ENCODE data around the gene HIF1A.
"Not testable (repeated sequence)": the region's sequence is repeated elsewhere in the genome, so short reads cannot be mapped to it uniquely, and the experiment has no call there.

HIF1A gene

DNA sequence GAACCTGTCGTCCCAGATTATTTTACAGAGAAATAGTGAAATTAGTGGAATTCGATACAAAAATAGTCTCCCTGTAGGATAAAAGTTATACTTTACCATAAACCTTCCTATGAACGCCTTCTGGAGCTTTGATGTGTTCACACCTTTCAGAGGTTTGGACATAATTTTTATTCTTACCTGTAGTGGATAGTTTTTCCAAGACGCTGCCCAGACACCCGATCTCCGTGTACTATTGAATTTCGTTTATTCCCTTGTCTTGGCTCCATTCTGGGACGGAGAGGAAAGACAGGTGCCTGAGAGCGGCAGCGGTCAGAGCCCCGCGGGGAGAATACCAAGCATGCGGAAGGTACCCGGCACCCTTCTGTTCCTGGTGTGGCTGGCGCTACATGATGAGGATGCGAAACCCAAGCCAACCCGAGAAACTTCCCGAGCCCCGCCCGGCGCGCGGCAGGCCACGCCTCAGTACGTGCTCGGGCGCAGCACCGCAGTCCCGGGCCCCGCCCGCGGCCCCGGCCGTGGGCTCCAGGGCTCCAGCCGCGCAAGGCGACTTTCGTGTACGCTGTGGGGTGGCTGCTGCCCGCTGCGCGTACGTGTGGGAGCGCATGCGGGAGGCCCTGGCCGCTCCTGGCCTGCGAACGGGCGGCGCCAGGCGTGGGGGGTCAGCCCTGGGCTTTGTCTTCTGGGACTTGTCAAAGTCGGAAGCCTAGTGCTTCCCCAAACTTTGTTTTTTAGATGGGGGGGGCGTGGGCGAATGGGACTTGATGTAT, 55.6 kb downstream of the HIF1A start:
- no peak for DNase-seq

DNA sequence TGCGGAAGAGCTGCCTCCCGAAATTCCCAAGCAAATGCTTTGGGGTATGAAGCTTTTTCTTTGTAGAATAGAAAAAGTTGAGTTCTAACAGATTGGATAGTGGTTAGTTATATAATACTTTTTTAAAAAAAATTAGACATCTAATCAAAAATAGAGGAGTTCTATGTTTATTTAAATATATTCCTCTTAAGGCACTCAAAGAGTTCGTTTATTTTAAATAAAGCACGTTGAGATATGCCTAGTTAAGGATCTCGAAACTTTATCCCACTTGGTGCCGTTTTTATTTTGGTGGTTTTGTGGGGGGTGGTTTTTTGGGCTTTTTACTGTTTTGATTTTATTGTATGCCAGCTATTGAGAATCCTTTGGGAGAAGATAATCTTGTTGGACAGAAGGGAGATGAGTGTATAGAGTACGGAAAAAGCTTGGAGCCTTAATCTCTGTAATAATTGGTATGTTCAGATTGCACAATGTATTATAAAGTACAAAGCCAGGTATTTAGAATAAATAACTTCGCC, 56.2 kb downstream of the HIF1A start:
- no peak for DNase-seq

DNA sequence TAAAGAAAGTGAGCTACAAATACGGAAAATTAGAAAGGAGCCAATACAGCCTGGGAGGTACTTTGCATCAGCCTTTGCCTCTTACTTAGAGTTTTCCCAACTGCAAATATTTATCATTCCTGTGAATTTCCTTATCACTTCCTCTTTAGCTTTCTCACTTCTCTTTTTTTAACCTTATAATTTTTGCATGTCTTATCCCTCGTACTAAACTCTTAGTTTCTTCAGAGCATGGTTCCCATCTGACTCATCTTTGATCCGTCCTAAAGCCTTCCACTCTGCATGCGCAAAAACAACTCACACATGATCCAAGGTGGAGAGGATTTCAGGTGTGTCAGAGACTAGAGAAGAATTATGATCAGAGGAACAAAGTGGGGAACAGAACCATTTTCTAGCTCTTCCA, 57.3 kb downstream of the HIF1A start:
- DNase-seq: no peak

DNA sequence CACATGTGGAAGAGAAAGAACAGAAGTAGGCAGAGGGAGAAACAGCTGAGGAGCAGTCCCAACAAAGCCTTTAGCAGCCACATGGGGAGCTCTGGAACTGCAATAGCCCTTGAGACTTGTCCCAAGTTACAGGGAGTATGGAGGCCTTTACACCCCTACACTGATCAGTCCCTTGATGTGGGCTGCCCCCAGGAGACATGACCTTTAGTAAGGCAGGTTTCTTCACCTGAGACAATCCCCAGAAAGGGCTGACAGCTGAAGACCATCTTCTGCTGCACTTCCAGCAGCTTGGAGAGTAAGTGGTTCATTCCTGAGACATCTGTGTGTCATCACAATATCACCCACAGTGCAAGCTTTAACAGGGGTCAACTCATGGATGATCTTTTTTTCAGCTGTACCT, 58.3 kb downstream of the HIF1A start:
- no peak for DNase-seq

DNA sequence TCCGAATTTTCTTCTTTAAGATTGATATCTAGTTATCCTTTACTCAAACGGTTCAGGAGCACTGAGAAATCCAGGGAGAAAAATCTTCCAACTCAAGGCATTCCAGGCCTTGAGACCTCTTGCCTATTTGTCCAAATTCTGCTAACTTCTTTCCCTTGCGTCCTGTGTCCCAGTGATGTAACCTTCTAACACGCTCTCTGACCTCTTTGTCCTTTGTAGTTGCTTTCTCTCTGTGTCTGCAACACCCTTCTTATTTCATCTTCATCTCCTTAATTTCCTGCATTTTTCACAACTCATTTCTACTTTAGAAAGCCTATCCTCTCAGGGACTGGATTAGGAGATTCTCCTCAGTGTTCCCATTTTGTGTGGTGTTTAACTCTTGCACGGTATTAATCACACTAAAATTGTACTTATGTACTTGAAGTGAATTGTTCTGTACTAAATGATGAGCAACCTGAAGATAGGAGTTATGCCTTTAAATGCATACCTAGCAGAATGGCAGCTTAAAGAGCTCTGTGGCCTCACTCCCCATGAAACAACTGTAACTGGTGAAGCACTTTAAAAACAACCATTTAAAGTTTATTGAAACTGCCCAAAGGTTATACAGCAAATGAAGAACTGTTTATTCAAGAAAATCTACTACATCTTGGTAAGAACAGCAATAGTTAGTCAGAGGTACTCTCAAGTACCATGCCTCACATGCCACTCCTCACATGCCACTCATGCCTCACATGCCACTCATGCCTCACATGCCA, 59.5 kb downstream of the HIF1A start:
- no peak for DNase-seq

DNA sequence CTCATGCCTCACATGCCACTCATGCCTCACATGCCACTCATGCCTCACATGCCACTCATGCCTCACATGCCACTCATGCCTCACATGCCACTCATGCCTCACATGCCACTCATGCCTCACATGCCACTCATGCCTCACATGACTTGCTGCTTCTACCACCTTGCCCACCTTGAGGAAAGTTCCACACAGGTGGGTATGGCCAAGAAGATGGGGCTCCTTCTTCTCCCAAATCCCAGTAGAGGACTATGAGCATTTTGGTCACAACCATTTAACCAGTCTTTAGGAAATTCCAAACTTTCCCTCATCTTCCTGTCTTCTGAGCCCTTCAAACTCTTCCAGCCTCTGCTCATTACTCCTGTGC, 60.0 kb downstream of the HIF1A start:
- DNase-seq: not testable (repeated sequence)

DNA sequence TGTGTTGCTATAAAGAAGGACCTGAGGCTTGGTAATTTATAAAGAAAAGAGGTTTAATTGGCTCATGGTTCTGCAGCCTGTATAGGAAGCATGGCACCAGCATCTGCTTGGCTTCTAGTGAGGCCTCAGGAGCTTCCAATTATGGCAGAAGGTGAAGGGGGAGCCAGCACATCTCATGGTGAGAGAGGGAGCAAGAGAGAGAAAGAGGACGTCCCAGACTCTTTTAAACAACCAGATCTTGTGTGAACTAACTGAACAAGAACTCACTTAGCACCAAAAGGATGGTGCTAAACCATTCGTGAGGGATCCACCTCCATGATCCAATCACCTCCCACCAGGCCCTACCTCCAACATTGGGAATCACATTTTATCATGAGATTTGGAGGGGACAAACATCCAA, 60.8 kb downstream of the HIF1A start:
- no peak for DNase-seq

DNA sequence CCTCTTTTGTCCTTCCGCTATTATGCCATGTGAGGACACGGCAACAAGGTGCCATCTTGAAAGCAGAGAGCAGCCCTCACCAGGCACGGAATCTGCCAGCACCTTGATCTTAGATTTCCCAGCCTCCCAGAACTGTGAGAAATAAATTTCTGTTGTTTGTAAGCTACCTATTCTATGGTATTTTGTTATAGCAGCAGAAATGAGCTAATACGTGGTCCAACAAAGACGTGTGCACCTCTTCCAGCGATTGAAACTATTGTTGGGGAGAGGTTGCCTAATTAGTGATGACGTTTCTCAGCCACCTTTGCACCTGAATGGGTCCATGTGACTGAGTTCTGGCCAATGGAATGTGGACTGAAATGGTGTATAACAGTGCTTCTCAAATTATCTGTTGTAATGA, 64.6 kb downstream of the HIF1A start:
- DNase-seq: no peak

DNA sequence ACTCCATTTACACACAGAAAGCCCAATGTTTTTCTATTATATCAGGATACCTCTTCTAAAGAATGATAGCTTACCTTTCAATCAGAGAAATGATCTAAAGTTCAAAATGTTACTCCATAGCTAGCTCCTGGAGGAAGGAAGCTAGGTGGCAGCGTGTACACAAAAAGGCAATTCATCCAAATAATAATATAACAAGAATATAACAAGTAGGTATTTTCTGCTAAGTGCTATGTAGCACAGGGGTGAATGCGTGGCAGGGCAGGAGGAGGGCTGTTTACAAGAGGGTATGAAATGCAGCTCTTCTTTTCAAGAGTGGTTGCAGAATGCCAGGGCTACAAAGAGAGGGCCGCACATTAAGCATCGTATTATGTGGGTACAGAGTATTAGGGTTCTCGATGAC, 66.2 kb downstream of the HIF1A start:
- DNase-seq: no peak

DNA sequence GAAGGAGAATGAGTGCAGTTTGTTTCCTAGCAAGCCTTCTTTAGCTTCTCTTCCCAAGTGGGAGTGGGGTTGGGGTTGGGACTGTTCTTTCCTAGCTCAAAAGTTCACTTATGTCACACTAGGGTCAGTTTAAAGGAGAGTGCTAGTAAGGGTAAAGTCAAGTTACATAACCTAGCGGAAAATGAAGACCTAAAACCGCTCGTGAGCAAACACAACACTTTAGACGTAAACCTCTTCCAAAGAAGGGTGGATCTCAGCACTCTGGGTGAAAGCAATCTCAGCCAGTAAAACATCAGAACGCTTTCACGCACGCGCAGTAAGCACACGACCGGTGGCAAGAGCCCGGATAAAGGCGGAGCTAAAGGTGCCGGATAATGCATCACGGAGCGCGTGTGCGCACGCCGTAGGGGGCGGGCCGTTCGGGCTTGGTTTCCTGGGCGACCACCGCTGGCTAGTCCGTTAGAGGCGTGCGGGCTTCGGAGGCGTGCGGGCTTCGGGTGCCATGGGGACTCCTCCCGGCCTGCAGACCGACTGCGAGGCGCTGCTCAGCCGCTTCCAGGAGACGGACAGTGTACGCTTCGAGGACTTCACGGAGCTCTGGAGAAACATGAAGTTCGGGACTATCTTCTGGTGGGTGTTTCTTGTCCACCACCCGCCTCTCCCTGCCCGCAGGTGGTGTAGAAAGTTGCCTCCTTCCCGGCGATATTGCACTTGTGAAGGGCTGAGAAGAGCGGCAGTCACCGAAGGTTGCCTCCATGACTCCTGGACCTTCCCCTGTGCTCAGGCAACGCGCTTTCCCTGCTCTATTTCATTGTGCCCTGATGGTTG, 66.9 kb downstream of the HIF1A start, which contains the start of gene SNAPC1:
SNAPC1 (plus strand) TSS at position 462 of the 828 bp plus-strand sequence; CDS start at position 503, 41 bp downstream.
- DNase-seq: peak; percentile 29

DNA sequence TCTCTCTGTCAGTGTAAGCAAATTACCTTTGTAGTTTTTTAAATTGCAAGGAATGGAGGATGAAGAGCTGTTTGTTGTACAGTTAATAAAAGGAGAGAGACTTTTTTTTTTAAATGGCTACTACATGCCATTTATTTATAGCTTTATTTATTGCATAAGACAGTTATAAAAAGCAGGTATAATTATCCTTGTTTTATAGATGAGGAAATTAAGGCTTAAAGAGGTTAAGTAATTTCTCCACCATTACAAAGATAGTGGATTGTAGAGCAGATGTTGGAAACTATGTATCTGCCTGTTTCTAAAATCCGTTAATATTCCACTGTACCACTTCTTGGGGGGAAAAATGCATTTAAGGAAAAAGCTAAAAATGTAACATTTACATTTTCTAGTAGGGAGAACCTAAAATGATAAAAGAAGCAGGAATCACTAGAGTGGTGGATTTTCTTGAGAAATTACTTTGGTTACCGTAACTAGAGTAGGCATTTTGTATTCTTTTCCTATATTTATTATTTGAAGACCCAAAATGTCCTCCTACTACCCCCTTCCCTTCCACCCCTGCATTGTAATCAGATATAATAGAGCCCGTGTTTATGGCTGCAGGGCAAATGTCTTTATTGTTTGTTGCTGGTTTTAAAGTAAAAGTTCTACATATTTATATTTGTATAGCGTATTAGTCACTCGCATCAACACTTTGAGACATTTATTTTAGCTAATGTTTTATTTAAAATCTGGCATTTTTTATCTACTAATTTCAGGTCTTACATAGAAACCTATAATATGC, 69.2 kb downstream of the HIF1A start:
- no peak for DNase-seq

DNA sequence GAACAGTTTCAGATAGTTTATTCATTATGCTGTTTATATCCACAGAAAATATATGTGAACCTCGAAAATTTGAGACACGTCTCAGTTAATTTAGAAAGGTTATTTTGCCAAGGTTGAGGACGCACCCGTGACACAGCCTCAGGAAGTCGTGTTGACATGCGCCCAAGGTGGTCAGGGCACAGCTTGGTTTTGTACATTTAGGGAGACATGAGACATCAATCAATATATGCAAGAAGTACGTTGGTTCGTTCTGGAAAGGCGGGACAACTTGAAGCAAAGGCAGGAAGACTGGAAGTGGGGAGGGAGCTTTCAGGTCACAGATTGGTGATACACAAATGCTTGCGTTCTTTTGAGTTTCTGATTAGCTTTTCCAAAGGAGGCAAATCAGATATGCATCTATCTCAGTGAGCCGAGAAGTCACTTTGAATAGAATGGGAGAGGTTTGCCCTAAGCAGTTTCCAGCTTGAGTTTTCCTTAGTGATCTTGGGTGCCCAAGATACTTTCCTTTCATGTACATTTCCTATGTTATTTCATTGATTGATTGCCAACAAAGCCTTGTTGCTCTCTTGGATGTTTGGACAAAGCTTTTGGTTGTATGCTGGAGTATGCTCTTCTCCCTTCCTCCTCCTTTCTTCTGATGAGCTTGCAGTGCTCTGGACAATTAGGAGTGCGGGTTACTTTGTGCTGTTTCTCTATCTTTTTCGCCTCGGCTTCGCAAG, 70.1 kb downstream of the HIF1A start:
- DNase-seq: no peak

DNA sequence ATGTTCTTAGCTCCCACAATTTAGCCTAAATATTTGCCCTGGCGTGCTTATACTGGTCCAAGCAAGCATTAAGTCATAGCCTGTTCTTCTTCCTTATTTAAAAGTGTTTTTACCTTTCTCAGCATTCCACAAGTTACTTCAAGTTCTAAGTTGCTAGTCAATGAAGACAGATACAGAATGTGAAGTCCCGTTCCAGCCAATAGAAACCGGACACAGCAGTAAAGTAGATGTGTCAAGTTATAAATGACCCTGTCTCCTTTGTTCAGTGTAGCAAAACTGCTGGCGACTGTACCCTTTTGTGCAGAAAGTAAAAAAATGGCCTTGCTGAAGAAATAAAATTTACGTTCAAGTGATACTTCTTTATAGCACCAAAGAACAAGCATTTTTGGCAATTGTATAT, 70.8 kb downstream of the HIF1A start:
- no peak for DNase-seq

DNA sequence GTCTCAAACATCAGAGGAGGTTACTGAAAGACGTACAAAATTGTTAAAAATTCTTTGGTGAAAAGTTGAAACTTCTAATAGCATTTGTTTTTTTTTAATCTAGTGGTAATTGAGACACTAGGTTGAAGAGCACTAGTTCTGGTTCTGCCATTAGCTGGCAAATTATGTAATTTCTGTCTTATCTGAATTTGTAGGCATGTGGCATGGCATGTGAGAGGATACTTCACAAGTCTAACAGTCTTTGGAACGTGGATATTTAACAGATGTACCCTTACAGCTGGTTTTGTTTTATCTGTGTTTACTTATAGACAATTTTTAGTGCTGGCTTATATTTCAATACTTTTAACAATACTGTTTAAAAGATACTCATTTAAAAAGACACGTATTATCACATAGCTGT, 72.9 kb downstream of the HIF1A start:
- no peak for DNase-seq

DNA sequence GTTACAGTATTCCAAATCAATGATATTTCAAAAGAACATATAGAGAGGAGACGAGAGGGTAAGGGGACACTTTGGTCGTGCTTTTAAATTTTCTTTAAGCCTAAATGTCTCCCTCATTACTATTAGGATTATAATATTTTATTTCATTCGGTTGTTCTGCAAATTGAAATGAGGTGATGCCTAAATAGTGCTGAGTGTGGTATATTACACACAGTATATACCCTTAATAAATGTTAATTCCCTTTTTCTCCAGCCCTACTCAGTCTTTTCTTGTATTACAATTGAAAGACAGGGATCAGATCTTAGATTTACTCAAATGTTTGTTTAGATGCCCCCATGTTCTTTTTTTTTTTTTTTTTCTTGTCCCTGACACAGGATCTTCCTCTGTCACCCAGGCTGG, 74.6 kb downstream of the HIF1A start:
- DNase-seq: no peak

DNA sequence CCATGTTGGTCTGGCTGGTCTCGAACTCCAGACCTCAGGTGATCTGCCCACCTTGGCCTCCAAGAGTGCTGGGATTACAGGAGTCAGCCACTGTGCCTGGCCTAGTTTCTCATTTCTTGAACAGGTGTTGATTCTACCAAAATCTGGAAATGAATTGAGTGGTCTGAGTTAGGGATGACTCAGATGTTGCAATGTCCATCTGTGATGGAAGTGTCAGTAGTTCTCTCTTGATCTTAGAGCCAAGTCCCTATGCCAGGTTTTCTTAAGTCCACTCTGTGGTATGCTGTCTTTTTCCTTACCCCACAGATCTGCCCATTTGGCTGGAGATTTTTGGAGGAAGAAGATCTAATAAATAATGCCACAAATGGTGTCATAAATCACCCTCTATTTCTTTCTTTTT, 79.5 kb downstream of the HIF1A start:
- DNase-seq: no peak

DNA sequence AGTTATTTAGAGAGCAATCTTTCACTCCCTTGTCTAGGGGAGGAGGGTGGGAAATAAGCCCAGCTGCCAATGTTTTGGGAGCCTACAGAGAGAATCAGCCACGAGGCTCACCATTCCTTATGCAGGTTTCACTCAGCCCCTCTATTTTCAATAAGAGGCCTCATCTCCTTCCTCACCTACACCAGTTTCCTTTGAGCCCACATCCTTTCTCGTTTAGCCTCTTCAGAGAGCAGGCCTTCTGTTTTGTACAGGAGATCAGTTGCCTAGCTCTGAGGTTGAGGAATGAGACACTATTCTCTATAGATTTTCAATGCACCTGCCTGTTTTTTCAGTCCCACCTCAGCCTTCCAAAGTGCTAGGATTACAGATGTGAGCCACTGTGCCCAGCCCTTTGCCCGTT, 84.8 kb downstream of the HIF1A start:
- DNase-seq: no peak

DNA sequence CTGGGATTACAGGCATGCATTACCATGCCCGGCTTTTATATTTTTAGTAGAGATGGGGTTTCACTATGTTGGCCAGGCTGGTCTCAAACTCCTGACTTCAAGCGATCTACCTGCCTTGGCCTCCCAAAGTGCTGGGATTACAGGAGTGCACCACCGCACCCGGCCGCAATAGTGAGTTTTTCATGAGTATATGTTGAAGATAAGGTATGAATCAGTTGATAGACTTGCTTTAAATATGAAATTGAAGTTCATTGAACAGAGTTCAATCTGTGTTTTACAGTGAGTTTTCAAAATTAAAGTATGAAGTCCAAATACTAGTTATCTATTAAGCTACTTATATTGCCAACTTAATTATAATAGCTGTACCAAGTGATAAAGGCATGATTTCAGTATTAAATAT, 102.0 kb downstream of the HIF1A start:
- no peak for DNase-seq

Data from cortex of kidney (tissue), 1 donor.